ENCODE data around the gene ZDHHC11B. TPM values are rescaled to one million over a fixed set of nuclear protein-coding genes. Genes with fewer than 3 reads are reported as not detected.
"Not testable (repeated sequence)": the region's sequence is repeated elsewhere in the genome, so short reads cannot be mapped to it uniquely, and the experiment has no call there.

ZDHHC11B gene
- total RNA-seq, 3 donors from 2014 or later (not counting 1 experiment from before 2014, with no cell fraction given) = 0.85 to 7.3 (median 2.2) TPM

- DNase-seq (no peak), ATAC-seq (no peak)
- no peak overlapping the region for H3K27ac ChIP-seq (ENCODE audit: low read length)
- peak overlapping the region; percentile 19 for H3K4me3 ChIP-seq (ENCODE audit: low read length)
- H3K36me3 ChIP-seq (ENCODE audit: control insufficient read depth, insufficient read depth, low read length) = no peaks in the 10 kb centered on the region
- no peaks in the 10 kb centered on the region for H3K9me3 ChIP-seq (ENCODE audit: control insufficient read depth, insufficient read depth, low read length)
- H3K4me1 ChIP-seq (ENCODE audit: control insufficient read depth, insufficient read depth, low read length) = peaks cover 16% of the 10 kb centered on the region
- Mint-ChIP-seq H3K27me3 (ENCODE audit: low read depth in 2 of 2) (peaks cover 3 to 4% of the 10 kb centered on the region in 2 donors), H3K27ac (no peak overlapping the region), H3K9me3 (no peaks in the 10 kb centered on the region), H3K4me1 (no peaks in the 10 kb centered on the region), H3K36me3 (no peaks in the 10 kb centered on the region), H3K4me3 (peak overlapping the region; percentile 65)
- WGBS (ENCODE audit: insufficient coverage) = 13% methylated on average over 1 of the region's 2 CpGs
- intact Hi-C loops (cut with micrococcal nuclease) = no loop called here
- H3K27me3 ChIP-seq (ENCODE audit: control insufficient read depth, insufficient read depth, low read length) = peaks cover 2% of the 10 kb centered on the region
- no peak for TF ChIP-seq CTCF (IDR thresholded peaks at IDR 0.05)
Observed at GRCh38 chr5:691817-692528, 92.6 kb downstream of the ZDHHC11B start.

DNA sequence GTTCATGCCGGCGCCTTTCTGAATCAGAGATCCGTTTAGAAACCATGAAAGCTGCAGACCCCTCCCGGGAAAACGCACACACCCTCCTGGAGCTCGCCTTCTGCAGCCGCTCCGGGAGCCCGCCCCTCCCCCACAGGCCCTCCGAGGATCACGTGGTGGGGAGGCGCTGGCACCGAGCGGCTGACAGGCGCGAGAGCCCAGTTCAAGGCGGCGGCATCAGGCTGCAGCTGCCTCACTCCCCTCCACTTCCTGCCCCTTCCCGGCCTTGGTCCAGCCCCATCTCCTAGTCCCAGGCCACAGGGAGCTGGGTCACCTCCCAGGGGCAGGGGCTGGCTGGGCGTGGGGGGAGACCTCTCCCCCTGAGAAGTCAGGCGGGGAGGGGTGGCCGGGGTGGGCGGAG lies 93.5 kb downstream of the ZDHHC11B start:
- H3K9me3 ChIP-seq (ENCODE audit: control insufficient read depth, insufficient read depth, low read length); H3K27me3 ChIP-seq (ENCODE audit: control insufficient read depth, insufficient read depth, low read length); intact Hi-C loops (cut with micrococcal nuclease); H3K27ac Mint-ChIP-seq; H3K27me3 Mint-ChIP-seq (ENCODE audit: low read depth in 2 of 2); H3K27ac ChIP-seq (ENCODE audit: low read length); H3K36me3 ChIP-seq (ENCODE audit: control insufficient read depth, insufficient read depth, low read length); H3K36me3 Mint-ChIP-seq; H3K4me3 ChIP-seq (ENCODE audit: low read length); ATAC-seq; DNase-seq; H3K4me1 Mint-ChIP-seq; H3K9me3 Mint-ChIP-seq; H3K4me3 Mint-ChIP-seq: not testable (repeated sequence)
- peaks cover 16% of the 10 kb centered on the region for H3K4me1 ChIP-seq (ENCODE audit: control insufficient read depth, insufficient read depth, low read length)
- 2% methylated on average over 12 of the region's 23 CpGs for WGBS (ENCODE audit: insufficient coverage)

DNA sequence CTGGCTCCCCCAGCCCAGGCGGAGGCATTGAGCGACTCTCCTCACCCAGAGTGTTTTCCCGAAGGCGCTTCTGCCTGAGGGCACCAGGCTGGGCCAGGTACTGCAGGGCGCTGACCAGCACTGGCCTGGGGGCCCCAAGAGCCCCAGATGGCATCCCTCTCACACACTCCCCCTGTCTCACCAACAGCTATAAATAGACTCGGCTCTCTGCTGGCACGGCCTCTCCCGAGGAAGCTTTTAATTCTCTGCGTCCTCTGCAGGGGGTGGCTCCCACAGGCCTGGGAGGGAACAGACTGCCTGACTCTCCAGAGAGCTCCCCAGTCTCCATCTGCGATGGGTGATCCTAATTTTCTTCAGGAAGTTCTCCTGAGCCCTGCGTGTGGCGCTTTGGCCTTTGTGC lies 94.2 kb downstream of the ZDHHC11B start:
- H3K9me3 ChIP-seq (ENCODE audit: control insufficient read depth, insufficient read depth, low read length); H3K4me3 ChIP-seq (ENCODE audit: low read length); H3K9me3 Mint-ChIP-seq; H3K4me1 Mint-ChIP-seq; H3K4me3 Mint-ChIP-seq; H3K36me3 ChIP-seq (ENCODE audit: control insufficient read depth, insufficient read depth, low read length); H3K27ac Mint-ChIP-seq; ATAC-seq; H3K27me3 ChIP-seq (ENCODE audit: control insufficient read depth, insufficient read depth, low read length); H3K36me3 Mint-ChIP-seq; H3K27ac ChIP-seq (ENCODE audit: low read length); H3K27me3 Mint-ChIP-seq (ENCODE audit: low read depth in 2 of 2); DNase-seq; intact Hi-C loops (cut with micrococcal nuclease): not testable (repeated sequence)
- H3K4me1 ChIP-seq (ENCODE audit: control insufficient read depth, insufficient read depth, low read length) = peaks cover 16% of the 10 kb centered on the region
- no CpG with 5 or more reads among the region's 12 CpGs for WGBS (ENCODE audit: insufficient coverage)

DNA sequence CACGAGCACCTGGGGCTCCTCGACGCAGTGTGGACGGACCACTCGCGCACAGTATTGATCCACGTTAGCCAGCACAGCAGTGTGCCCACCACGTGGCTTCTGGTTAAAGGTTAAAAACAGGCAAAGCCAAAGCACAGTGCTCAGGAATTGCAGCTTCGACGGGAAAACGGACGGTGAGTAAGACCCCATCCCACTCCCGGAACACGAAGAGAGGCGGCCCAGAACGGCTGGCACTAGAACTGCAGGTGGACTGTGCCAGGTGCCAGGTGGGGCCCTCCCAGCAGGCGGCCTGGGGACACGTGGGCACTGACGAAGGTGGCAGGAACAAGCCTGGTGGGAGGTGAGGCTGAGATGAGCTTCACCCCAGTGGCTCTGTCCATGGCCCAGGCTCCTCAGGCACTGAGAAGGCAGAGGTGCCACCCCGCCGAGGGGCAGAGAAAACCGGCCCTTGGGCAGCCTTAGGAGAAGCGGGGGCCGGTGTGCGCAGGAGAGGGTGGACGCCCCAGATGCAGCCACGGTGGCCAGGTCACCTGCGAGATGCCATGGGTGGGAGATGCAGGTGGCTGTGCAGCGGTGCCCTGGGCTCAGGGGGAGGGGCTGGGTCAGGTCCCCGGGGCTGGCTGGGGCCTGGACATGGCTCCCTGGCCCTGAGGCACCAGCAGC lies 96.0 kb downstream of the ZDHHC11B start:
- H3K27ac ChIP-seq (ENCODE audit: low read length); H3K27ac Mint-ChIP-seq; H3K4me3 ChIP-seq (ENCODE audit: low read length); intact Hi-C loops (cut with micrococcal nuclease); DNase-seq; H3K9me3 Mint-ChIP-seq; H3K27me3 Mint-ChIP-seq (ENCODE audit: low read depth in 2 of 2); H3K9me3 ChIP-seq (ENCODE audit: control insufficient read depth, insufficient read depth, low read length); H3K27me3 ChIP-seq (ENCODE audit: control insufficient read depth, insufficient read depth, low read length); H3K36me3 Mint-ChIP-seq; H3K36me3 ChIP-seq (ENCODE audit: control insufficient read depth, insufficient read depth, low read length); ATAC-seq; H3K4me1 Mint-ChIP-seq; H3K4me3 Mint-ChIP-seq: not testable (repeated sequence)
- peaks cover 13% of the 10 kb centered on the region for H3K4me1 ChIP-seq (ENCODE audit: control insufficient read depth, insufficient read depth, low read length)
- 91% methylated on average over 25 of the region's 30 CpGs for WGBS (ENCODE audit: insufficient coverage)

GRCh38 chr5:686936-687335 lies 97.6 kb downstream of the ZDHHC11B start:
- H3K9me3 ChIP-seq (ENCODE audit: control insufficient read depth, insufficient read depth, low read length); H3K27ac ChIP-seq (ENCODE audit: low read length); H3K4me1 ChIP-seq (ENCODE audit: control insufficient read depth, insufficient read depth, low read length); H3K4me3 Mint-ChIP-seq; H3K27me3 Mint-ChIP-seq (ENCODE audit: low read depth in 2 of 2); H3K36me3 Mint-ChIP-seq; H3K27ac Mint-ChIP-seq; H3K4me1 Mint-ChIP-seq; H3K27me3 ChIP-seq (ENCODE audit: control insufficient read depth, insufficient read depth, low read length); ATAC-seq; DNase-seq; H3K9me3 Mint-ChIP-seq; H3K4me3 ChIP-seq (ENCODE audit: low read length); H3K36me3 ChIP-seq (ENCODE audit: control insufficient read depth, insufficient read depth, low read length); intact Hi-C loops (cut with micrococcal nuclease): not testable (repeated sequence)
- WGBS (ENCODE audit: insufficient coverage) = 78% methylated on average over 9 of the region's 12 CpGs

DNA sequence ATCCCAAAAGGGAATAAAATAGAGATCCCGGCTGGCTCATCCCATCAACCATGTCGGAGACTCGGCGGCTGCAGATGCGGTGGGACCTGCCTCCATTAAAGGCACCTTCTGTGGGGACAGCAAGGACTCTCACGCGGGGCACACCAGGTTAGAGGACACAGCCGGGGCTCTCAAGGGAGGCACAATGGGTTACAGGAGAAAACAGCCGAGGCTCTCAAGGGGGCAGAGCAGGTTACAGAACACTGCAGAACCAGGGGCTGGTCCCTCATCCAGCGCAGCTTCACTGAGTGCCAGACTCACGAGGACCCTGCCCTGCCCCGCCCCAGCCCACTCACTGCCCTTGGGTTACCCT lies 98.4 kb downstream of the ZDHHC11B start:
- H3K4me1 ChIP-seq (ENCODE audit: control insufficient read depth, insufficient read depth, low read length); H3K27ac ChIP-seq (ENCODE audit: low read length); ATAC-seq; intact Hi-C loops (cut with micrococcal nuclease); H3K9me3 Mint-ChIP-seq; DNase-seq; H3K27me3 ChIP-seq (ENCODE audit: control insufficient read depth, insufficient read depth, low read length); H3K27ac Mint-ChIP-seq; H3K9me3 ChIP-seq (ENCODE audit: control insufficient read depth, insufficient read depth, low read length); H3K27me3 Mint-ChIP-seq (ENCODE audit: low read depth in 2 of 2); H3K36me3 ChIP-seq (ENCODE audit: control insufficient read depth, insufficient read depth, low read length); H3K4me3 ChIP-seq (ENCODE audit: low read length); H3K36me3 Mint-ChIP-seq; H3K4me3 Mint-ChIP-seq; H3K4me1 Mint-ChIP-seq: not testable (repeated sequence)
- WGBS (ENCODE audit: insufficient coverage) = 89% methylated on average over 7 of the region's 12 CpGs

All from natural killer cell (primary cell).